GM19043 (cell line): ENCODE data around the gene ACCSL.

ENCODE experiments used
- ATAC-seq: cut with Tn5 transposase; IDR thresholded peaks from one replicate; pipeline ENCODE4 v1.9.1; 2021; ENCODE audit warnings: low read depth; ENCODE audit not compliant: unreplicated experiment

The ACCSL gene

DNA sequence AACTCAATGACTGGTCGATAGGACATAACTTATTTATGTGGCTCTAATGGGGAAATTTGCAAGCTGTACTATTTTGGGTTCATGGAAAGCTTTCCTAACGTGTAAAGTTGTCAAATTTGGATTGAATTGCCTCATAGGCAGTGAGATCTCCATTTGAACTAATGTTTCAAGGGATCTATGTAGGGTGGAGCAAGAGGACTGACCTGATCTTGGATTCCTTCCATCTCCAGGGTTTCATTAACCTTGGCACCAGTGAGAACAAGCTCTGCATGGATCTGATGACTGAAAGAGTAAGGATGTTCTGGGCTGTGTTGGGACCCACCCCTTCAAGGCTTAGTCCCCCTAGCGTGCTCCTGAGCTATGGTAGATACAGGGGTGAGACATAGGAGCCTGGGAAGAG lies 2.1 kb downstream of the ACCSL start:
- ATAC-seq = no peak

GRCh38 chr11:44051171-44051570 lies 3.4 kb downstream of the ACCSL start:
- no peak for ATAC-seq

DNA sequence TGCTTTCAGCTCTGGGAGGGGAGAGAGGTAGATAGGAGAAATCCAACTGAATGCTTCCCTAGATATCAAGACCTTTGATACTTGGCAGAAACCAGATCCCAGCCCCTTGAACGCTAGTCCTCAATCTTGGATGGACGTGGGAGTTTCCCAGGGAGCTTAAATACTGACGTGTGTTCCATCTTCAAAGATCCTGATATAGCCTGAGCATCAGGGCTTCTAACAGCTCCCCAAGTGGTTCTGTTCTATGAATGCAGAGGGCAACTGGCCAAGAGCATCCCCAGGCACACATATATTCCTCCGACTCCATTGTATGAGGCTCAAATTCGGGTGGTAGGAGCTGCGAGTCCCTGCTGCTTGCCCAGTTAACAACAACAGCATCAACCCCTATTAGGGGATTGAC lies 9.6 kb downstream of the ACCSL start:
- ATAC-seq = no peak

DNA sequence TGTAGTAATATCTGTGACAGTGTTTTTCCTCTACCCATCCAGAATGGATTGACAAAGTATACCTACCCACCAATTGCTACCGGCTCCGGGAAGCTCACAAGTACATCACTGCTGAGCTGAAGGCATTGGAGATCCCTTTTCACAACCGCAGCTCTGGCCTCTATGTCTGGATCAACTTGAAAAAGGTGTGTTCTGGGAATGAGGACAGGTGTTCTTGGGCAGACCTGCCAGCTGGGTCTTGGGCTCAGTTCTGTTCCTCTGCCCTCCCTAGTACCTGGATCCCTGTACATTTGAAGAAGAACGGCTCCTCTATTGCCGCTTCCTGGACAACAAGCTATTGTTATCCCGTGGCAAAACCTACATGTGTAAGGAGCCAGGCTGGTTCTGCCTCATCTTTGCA lies 10.5 kb downstream of the ACCSL start:
- no peak for ATAC-seq

DNA sequence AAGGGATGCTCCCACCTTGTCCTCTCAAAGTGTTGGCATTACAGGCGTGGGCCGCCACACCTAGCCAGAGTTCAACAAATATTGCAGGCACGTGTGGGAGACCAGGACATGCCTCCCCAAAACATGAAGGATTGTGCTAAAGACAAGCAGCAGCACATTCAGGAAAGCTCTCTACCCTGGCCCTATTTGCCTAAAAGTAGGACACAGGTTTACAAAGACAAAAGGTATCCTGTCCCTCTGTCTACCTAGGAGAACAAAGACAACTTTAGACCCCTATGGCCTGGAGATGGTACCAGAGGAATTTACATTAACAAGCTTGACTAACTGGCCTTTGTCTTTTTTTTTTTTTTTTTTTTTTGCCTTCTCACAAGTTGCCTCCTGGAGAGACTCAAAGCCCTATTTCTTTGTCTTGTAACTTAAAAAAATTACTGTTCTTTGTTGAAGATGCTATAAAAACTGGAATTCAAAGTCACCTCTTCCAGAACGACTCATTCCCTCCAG lies 17.4 kb downstream of the ACCSL start:
- ATAC-seq = no peak

DNA sequence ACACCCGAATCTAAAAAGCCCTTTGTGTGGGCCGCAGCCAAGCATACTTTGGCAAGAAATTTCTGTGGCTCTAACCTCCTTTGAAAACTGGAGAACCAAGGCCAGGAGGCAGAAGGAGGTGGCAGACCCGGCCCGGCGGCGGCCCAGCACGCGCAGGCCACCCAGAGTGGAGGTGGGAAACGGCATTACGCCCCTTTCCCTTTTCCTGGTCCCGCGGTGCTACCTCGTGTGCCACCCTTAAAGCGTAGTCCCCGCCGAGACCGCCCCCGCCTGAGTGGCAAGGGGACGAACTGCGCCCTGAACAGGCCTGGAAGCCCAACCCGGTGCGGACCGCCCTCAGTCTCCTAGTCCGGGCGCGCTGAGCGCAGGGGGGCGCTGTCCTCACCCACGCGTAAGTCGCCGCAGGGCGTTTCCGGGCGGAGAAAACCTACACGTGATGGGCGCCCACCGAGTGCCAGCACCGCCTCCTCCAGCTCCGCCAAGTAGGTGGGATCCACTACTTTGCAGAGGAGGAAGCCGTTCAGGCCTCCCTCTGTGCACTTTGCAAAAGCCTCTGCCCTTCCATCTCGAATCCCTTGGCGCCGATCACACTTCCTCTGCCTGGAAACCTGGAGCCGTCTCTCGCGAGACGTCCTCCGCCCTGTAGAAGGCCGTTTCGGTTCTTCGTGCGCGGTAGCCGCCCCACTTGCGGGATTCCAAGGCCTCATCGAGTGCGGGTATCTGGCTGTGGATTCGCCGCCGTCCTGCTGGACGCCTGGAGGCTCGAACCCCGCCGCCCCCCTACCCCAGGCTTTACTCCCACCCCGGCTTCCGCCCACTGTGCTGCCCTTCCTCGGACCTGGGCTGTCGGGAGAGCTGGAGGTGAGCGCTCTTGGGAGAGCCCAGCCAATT lies 18.3 kb downstream of the ACCSL start, which contains the start of gene ACCS:
Gene ACCS (plus strand): TSS at position 430 of the 891 bp plus-strand sequence. CDS start 1,358 bp downstream, outside the sequence.
- ATAC-seq = peak; percentile 96

DNA sequence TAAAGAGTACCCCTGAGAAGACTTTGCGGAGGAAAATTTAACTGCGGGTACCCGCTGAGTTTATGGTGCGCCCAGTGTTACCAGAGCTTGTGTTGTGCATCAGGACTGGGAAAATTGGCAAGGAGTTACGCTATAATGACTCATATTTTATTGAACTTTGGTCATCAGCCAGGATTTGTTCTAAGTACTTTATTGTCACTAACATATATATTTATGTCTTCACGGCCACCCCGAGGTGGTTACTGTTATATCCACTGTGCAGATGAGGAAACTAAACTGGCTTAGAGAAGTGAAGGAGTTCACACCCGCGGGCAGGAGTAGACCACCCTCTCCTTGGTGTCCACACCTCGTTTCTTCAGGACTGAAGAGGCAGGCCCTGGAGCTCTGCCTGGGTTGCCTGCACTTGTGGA lies 19.0 kb downstream of the ACCSL start:
- ATAC-seq = no peak

- no peak for ATAC-seq
These were observed 19.5 kb downstream of the ACCSL start for GRCh38 chr11:44067266-44067665.

DNA sequence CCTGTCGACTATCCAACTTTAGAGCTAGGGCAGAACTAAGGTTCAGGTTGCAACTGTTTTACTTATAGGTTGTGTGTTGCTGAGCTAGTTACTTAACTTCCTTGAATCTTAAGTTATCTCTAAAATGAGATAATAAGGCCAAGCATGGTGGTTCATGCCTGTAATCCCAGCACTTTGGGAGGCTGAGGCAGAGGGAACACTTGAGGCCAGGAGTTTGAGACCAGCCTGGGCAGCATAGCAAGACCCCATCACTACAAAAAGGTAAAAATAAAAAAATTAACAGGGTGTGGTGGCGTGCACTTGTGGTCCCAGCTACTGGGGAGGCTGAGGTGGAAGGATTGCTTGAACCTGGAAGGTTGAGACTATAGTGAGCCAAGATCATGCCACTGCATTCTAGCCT lies 20.4 kb downstream of the ACCSL start:
- ATAC-seq = no peak

DNA sequence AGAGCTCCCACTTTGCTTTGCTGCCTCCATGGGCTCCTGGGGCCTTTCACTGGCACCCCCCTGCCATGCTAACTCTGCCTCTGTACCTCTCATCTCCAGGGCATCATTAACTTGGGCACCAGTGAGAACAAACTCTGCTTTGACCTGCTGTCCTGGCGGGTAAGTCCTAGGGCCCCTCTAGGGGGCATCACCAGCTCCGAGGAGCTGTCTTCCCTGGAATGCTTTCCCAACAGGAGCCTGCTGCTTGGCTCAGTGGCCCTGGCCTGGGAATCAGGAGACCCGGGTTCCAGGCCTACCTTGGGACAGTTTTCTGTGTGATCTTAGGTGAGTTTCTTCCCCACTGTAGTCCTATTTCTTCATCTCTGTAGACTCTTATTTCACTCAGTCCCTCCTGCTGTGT lies 23.4 kb downstream of the ACCSL start:
- no peak for ATAC-seq

- no peak for ATAC-seq
These were observed 25.2 kb downstream of the ACCSL start for GRCh38 chr11:44072757-44073658.

DNA sequence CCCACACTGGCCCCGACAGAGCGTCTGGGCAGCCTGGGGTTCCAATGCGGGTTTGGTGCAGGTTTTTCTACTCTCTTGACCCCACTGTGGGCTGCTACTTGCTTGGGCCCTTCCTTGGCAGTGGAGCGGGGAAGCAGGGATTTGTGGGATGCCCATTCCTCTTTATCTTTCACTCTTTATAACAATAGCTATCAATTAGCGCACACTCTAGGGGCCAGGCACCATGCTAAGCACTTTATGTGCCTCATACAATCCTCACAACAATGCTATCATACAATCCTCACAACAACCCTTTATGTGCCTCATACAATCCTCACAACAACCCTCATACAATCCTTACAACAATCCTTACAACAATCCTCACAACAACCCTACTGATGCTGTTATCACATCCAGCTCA lies 31.0 kb downstream of the ACCSL start:
- ATAC-seq = no peak

DNA sequence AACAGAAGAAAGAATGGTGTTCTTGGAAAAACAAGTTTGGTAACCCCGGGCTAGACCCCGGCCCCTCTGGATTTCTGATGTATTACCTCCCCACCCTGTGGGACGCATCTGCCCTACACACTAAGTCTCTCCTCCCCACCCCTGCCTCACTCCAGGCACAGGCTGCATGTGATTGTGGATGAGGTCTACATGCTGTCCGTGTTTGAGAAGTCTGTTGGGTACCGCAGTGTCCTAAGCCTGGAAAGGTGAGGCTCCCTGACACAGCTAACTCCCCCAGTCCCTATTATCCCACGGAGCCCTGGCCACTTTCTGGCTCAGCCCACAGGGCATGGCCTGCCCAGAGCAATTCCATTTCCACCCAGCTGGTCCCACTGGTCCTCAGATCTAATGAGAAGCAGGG lies 31.6 kb downstream of the ACCSL start:
- ATAC-seq = no peak

DNA sequence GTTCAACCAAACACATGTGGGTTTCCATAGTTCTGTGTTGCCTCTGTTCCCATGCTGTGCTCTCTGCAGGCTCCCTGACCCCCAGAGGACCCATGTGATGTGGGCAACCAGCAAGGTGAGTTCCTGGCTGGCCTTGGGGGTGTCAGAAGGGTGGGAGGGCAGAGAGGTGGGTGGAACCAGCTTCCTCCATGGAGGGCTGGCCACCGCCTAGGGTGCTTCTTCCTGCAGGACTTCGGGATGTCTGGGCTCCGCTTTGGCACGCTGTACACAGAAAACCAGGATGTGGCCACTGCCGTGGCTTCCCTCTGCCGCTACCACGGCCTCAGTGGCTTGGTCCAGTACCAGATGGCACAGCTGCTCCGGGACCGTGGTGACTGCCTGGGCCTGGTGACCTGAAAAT lies 33.2 kb downstream of the ACCSL start:
- ATAC-seq = no peak

DNA sequence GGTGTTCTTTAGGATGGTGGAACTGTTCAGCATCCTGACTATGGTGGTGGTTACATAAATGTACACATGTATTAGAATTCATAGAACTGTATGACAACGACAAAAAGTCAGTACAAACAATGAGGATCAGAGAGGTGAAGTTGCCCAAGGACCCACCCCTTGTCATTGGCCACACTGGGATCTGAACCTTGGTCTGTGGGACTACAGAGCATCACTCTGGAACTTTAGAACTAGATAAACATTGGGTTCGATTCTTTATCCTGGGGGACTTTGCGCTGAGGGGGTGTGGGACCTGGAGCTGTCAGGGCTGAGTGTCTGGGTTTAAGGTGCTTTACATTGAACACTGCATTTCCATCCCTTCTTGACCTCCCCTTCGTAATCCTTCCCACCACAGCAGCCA lies 34.9 kb downstream of the ACCSL start:
- ATAC-seq = no peak

DNA sequence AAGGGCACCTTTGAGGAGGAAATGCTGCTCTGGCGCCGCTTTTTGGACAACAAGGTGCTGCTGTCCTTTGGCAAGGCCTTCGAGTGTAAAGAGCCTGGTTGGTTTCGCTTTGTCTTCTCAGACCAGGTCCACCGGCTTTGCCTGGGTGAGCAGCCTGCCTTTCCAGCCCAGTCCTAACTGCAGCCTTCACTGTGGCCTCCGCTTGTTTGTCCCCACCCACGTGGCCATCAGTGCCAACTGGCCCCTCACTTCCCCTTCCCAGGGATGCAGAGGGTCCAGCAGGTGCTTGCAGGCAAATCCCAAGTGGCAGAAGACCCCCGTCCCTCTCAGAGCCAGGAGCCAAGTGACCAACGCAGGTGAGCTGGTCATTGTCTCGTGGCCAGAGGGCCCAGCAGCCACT lies 35.7 kb downstream of the ACCSL start:
- ATAC-seq = no peak

- no peak for ATAC-seq
These were observed 36.1 kb downstream of the ACCSL start for GRCh38 chr11:44083906-44084305.

DNA sequence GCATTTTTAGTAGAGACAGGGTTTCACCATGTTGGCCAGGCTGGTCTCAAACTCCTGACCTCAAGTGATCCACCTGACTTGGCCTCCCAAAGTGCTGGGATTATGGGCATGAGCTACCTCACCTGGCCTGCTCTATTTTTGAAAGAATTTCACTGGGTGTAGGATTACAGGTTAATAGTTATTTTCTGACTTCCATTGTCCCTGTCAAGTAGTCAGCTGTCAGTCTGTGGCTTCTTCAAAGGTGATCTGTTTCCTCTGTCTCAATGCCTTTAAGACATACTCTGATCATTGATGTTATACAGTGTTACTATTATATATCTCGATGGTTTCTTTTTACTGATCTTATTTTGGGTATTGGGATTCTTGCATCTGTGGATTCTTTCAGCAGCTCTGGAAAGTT lies 37.5 kb downstream of the ACCSL start:
- ATAC-seq = no peak

GRCh38 chr11:44088377-44088776 lies 40.6 kb downstream of the ACCSL start:
- no peak for ATAC-seq

- no peak for ATAC-seq
These were observed 41.1 kb downstream of the ACCSL start for GRCh38 chr11:44088871-44089270.

DNA sequence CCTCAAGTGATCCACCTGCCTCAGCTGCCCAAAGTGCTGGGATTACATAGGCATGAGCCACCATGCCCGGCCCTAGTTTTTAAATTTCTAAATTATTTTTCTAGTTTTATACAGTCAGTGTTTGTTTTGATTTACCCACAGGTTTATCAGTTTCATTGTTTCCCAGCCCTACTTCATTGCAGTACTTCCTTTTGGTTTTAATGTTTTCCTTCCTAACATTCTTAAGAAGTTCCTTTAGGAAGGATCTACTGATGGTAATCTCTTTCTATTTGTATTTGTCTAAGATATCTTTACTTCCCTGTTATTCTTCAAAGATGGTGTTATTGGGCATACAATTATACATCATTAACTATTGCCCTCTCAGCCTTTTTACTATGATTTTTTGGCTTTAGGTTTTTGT lies 42.8 kb downstream of the ACCSL start:
- no peak for ATAC-seq
